Measurements from ENCODE around the gene RSU1. TPM values are rescaled to one million over a fixed set of nuclear protein-coding genes. Genes with fewer than 3 reads are reported as not detected.

Gene RSU1
- total RNA-seq, 2 donors from 2014 or later, result 21.4 to 28.3 TPM

GRCh38 chr10:16586358-16587138 is 230.7 kb downstream of the RSU1 start:
- DNase-seq (no peak), ATAC-seq (no peak)
- intact Hi-C loops (cut with DNase I), result no loop called here
- H3K27me3 ChIP-seq, result no peaks in the 10 kb centered on the region
- no peak for TF ChIP-seq CTCF (IDR thresholded peaks at IDR 0.05)
- no peak for TF ChIP-seq POLR2A (IDR thresholded peaks at IDR 0.05)
- H3K27ac ChIP-seq, result no peak overlapping the region
- H3K9me3 ChIP-seq, result no peaks in the 10 kb centered on the region
- WGBS, 2 donors, result 87 to 89% methylated on average over 7 of the region's 7 CpGs
- H3K4me3 ChIP-seq, result no peak overlapping the region
- H3K4me1 ChIP-seq, result no peaks in the 10 kb centered on the region
- no peaks in the 10 kb centered on the region for H3K36me3 ChIP-seq (replicated peaks in 1 of 2; ENCODE audit: insufficient read depth in 1 of 2, low read depth in 2 of 2)

- TF ChIP-seq POLR2A (IDR thresholded peaks at IDR 0.05) (no peak), CTCF (IDR thresholded peaks at IDR 0.05) (no peak)
- Histone ChIP-seq H3K9me3 (no peaks in the 10 kb centered on the region), H3K27me3 (no peaks in the 10 kb centered on the region), H3K4me3 (no peak overlapping the region), H3K27ac (no peak overlapping the region), H3K4me1 (no peaks in the 10 kb centered on the region), H3K36me3 (replicated peaks in 1 of 2; ENCODE audit: insufficient read depth in 1 of 2, low read depth in 2 of 2) (no peaks in the 10 kb centered on the region)
- intact Hi-C loops (cut with DNase I), result no loop called here
- DNase-seq, result no peak
- no peak for ATAC-seq
- WGBS, 2 donors, result 47 to 57% methylated on average over 4 to 6 of the region's 6 CpGs
These were observed 232.1 kb downstream of the RSU1 start for GRCh38 chr10:16585103-16585502.

- DNase-seq (no peak), ATAC-seq (no peak)
- H3K9me3 ChIP-seq, result no peaks in the 10 kb centered on the region
- H3K4me1 ChIP-seq, result no peaks in the 10 kb centered on the region
- intact Hi-C loops (cut with DNase I), result no loop called here
- 50 to 69% methylated on average over 10 of the region's 10 CpGs for WGBS, 2 donors
- H3K4me3 ChIP-seq, result no peak overlapping the region
- H3K27me3 ChIP-seq, result no peaks in the 10 kb centered on the region
- H3K27ac ChIP-seq, result no peak overlapping the region
- H3K36me3 ChIP-seq (replicated peaks in 1 of 2; ENCODE audit: insufficient read depth in 1 of 2, low read depth in 2 of 2), result no peaks in the 10 kb centered on the region
- TF ChIP-seq CTCF (IDR thresholded peaks at IDR 0.05) (no peak), POLR2A (IDR thresholded peaks at IDR 0.05) (no peak)
These were observed 233.8 kb downstream of the RSU1 start for GRCh38 chr10:16583382-16583781.

- ATAC-seq (no peak), DNase-seq (no peak)
- Histone ChIP-seq H3K4me3 (no peak overlapping the region), H3K27ac (no peak overlapping the region), H3K36me3 (replicated peaks in 1 of 2; ENCODE audit: insufficient read depth in 1 of 2, low read depth in 2 of 2) (no peaks in the 10 kb centered on the region), H3K9me3 (no peaks in the 10 kb centered on the region), H3K27me3 (no peaks in the 10 kb centered on the region), H3K4me1 (no peaks in the 10 kb centered on the region)
- intact Hi-C loops (cut with DNase I), result no loop called here
- TF ChIP-seq CTCF (IDR thresholded peaks at IDR 0.05), result no peak
- no peak for TF ChIP-seq POLR2A (IDR thresholded peaks at IDR 0.05)
- 79 to 83% methylated on average over 3 of the region's 3 CpGs for WGBS, 2 donors
These were observed 236.0 kb downstream of the RSU1 start for GRCh38 chr10:16581202-16581601.

GRCh38 chr10:16570731-16571130 is 246.5 kb downstream of the RSU1 start:
- H3K36me3 ChIP-seq (replicated peaks in 1 of 2; ENCODE audit: insufficient read depth in 1 of 2, low read depth in 2 of 2), result no peaks in the 10 kb centered on the region
- no peaks in the 10 kb centered on the region for H3K27me3 ChIP-seq
- no peaks in the 10 kb centered on the region for H3K4me1 ChIP-seq
- no peak for ATAC-seq
- no peaks in the 10 kb centered on the region for H3K9me3 ChIP-seq
- no peak for TF ChIP-seq POLR2A (IDR thresholded peaks at IDR 0.05)
- TF ChIP-seq CTCF (IDR thresholded peaks at IDR 0.05), result no peak
- no peak overlapping the region for H3K27ac ChIP-seq
- DNase-seq, result no peak
- intact Hi-C loops (cut with DNase I), result no loop called here
- WGBS, 2 donors, result 58 to 62% methylated on average over 4 of the region's 4 CpGs
- no peak overlapping the region for H3K4me3 ChIP-seq
